GM12878 (cell line): ENCODE measurements around the gene PTGDR2. TPM values are rescaled to one million over a fixed set of nuclear protein-coding genes. Genes with fewer than 3 reads are reported as not detected.

Experiments used
- ATF7 ChIP-seq: fragments of 450-650 bp; IDR thresholded peaks from 2 replicates; pipeline ENCODE4 v1.6.1; 2016; ENCODE audit warnings: low read depth, mild to moderate bottlenecking
- BCL11A ChIP-seq: IDR thresholded peaks from 2 replicates; pipeline ENCODE4 v1.6.1; 2011; ENCODE audit warnings: low read depth, low read length
- DPF2 ChIP-seq: fragments of 450-650 bp; IDR thresholded peaks from 2 replicates; pipeline ENCODE4 v1.6.1; 2017; ENCODE audit warnings: mild to moderate bottlenecking
- GABPA ChIP-seq: IDR thresholded peaks from 2 replicates; pipeline ENCODE4 v1.6.1; 2014; ENCODE audit warnings: antibody characterized with exemption, low read depth, mild to moderate bottlenecking, inconsistent platforms
- polyA plus RNA-seq, 11 experiments: library from polyadenylated mRNA; depleted of rRNA in 4 of 11; unstranded in 6 of 11; stranded (reverse) in 5 of 11; fragments of >200 nt; fragmentation: Nextera tagmentation in 4 of 11; fragmentation: Illumina TruSeq in 1 of 11; extraction: Ambion mirVana in 4 of 11; extraction: Trizol in 1 of 11; gene quantifications; 1 replicate in 1 of 11; 2 replicates in 10 of 11; pipeline versions ENCODE4 v1.2.1 to v1.2.3, GENCODE V29; 2011 to 2016; ENCODE audit warnings: inconsistent platforms in 2 of 11, missing spikeins in 2 of 11, low read depth in 1 of 11
- total RNA-seq, 4 experiments: library from RNA; depleted of rRNA in 3 of 4; stranded (reverse); fragments of >200 nt in 3 of 4; fragmentation: Illumina TruSeq in 1 of 4; extraction: Trizol in 1 of 4; gene quantifications; 2 replicates each; pipeline versions ENCODE4 v1.2.1 to v1.2.3, GENCODE V29; 2013 to 2021
- TF ChIP-seq, protein P1 (sequence below): fragments of 450-650 bp; IDR thresholded peaks from 2 replicates; pipeline ENCODE4 v1.6.1; 2017; ENCODE audit warnings: mild to moderate bottlenecking, low read depth, inconsistent platforms; ENCODE audit not compliant: poor library complexity, severe bottlenecking
- TF ChIP-seq, protein P2 (sequence below): IDR thresholded peaks from 2 replicates; pipeline ENCODE4 v1.6.1; 2012; ENCODE audit warnings: low read depth, low read length, improper control_type of control experiment
- TF ChIP-seq, protein P3 (sequence below): fragments of 450-650 bp; IDR thresholded peaks from 2 replicates; pipeline ENCODE4 v1.6.1; 2017; ENCODE audit warnings: borderline replicate concordance

Gene PTGDR2
- total and polyA plus RNA-seq, 10 of the 15 experiments (the other 5 are each of a cell fraction or from before 2014, with no cell fraction given): 0.01 to 0.28 (median 0.15) TPM; not detected in 6

DNA sequence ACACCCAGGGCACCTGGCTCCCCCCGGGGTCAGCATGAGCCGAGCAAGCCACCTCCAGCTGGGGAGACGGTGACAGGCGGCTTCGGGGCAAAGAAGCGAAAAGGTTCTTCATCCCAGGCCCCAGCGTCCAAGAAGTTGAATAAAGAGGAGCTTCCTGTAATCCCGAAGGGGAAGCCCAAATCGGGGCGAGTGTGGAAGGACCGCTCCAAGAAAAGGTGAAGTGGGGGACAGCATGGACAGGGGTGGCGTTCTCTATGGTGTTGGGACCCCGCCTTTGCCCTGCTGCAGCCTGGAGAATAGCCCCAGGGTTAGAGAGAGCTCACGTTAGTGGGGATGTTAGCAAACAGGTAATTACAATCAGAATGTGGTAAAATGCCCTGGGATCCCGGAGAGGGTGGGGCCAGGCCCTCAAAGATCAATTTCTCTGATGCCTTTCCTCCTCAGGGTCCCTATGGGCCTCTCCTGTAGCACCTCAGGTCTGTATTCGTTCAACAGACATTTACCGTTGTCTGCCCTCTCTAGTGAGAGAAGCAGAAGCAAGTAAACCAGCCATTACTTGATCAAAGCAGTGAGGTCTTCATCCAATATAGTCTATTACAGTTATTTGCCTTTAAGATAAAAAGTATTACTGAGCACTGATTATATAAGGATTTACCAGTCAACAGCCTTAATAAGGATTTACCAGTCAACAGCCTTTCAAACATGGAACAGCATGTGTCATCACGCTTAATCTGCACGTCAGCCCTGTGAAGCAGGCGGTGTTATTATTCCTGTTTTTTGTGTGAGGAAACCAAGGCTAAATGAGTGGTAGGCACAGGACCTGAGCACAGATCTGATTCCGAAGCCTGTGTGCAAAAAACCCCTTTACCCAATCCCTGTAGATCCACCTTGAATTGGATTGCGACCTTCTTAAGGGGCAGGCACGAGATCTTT, 12.8 kb downstream of the PTGDR2 start (continued):
- TF ChIP-seq, protein P1, sequence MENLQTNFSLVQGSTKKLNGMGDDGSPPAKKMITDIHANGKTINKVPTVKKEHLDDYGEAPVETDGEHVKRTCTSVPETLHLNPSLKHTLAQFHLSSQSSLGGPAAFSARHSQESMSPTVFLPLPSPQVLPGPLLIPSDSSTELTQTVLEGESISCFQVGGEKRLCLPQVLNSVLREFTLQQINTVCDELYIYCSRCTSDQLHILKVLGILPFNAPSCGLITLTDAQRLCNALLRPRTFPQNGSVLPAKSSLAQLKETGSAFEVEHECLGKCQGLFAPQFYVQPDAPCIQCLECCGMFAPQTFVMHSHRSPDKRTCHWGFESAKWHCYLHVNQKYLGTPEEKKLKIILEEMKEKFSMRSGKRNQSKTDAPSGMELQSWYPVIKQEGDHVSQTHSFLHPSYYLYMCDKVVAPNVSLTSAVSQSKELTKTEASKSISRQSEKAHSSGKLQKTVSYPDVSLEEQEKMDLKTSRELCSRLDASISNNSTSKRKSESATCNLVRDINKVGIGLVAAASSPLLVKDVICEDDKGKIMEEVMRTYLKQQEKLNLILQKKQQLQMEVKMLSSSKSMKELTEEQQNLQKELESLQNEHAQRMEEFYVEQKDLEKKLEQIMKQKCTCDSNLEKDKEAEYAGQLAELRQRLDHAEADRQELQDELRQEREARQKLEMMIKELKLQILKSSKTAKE: no peak
- TF ChIP-seq GABPA (no peak), BCL11A (no peak), ATF7 (no peak), DPF2 (no peak)
- TF ChIP-seq, protein P2, sequence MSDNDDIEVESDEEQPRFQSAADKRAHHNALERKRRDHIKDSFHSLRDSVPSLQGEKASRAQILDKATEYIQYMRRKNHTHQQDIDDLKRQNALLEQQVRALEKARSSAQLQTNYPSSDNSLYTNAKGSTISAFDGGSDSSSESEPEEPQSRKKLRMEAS: no peak
- TF ChIP-seq, protein P3, sequence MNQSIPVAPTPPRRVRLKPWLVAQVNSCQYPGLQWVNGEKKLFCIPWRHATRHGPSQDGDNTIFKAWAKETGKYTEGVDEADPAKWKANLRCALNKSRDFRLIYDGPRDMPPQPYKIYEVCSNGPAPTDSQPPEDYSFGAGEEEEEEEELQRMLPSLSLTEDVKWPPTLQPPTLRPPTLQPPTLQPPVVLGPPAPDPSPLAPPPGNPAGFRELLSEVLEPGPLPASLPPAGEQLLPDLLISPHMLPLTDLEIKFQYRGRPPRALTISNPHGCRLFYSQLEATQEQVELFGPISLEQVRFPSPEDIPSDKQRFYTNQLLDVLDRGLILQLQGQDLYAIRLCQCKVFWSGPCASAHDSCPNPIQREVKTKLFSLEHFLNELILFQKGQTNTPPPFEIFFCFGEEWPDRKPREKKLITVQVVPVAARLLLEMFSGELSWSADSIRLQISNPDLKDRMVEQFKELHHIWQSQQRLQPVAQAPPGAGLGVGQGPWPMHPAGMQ: no peak
